ENCODE results near the gene CBLC.

- TF ChIP-seq, protein P1, sequence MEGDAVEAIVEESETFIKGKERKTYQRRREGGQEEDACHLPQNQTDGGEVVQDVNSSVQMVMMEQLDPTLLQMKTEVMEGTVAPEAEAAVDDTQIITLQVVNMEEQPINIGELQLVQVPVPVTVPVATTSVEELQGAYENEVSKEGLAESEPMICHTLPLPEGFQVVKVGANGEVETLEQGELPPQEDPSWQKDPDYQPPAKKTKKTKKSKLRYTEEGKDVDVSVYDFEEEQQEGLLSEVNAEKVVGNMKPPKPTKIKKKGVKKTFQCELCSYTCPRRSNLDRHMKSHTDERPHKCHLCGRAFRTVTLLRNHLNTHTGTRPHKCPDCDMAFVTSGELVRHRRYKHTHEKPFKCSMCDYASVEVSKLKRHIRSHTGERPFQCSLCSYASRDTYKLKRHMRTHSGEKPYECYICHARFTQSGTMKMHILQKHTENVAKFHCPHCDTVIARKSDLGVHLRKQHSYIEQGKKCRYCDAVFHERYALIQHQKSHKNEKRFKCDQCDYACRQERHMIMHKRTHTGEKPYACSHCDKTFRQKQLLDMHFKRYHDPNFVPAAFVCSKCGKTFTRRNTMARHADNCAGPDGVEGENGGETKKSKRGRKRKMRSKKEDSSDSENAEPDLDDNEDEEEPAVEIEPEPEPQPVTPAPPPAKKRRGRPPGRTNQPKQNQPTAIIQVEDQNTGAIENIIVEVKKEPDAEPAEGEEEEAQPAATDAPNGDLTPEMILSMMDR (conservative IDR thresholded peaks at IDR 0.05 in 1 of 2, IDR thresholded peaks at IDR 0.05 in 1 of 2; ENCODE audit: extremely low read depth in 1 of 2, insufficient read depth in 1 of 2, low read depth in 1 of 2, low read length in 2 of 2): no peak
- TF ChIP-seq EZH2 (IDR thresholded peaks at IDR 0.05; ENCODE audit: borderline replicate concordance, low read length): no peak
Measured at GRCh38 chr19:44754750-44755080, 23.0 kb upstream of the CBLC start.

Measured in mammary epithelial cell (primary cell).